LNCaP clone FGC (cell line): Measurements from ENCODE around the gene ATP2B2.
A peak's percentile ranks its signal among the peaks of the same experiment; 100 is the strongest.

Experiments
- DNase-seq: peaks from one replicate; pipeline ENCODE4 v3.0.0-alpha.2; 2011; ENCODE audit warnings: low read depth
- H3K4me3 ChIP-seq: 2 replicates; pipeline ENCODE4 v1.5.1; 2011; ENCODE audit warnings: mild to moderate bottlenecking, low read depth, low read length, control low read depth
- CTCF ChIP-seq: IDR thresholded peaks from 2 replicates; pipeline ENCODE4 v1.5.1; 2012; ENCODE audit warnings: mild to moderate bottlenecking; ENCODE audit not compliant: control insufficient read depth, insufficient read depth; ENCODE audit errors: extremely low read depth

ATP2B2 gene

GRCh38 chr3:10288575-10288960 is 216.8 kb downstream of the ATP2B2 start:
- no peak for TF ChIP-seq CTCF
- no peak overlapping the region for H3K4me3 ChIP-seq
- no peak for DNase-seq

- H3K4me3 ChIP-seq = no peak overlapping the region
- DNase-seq = no peak
- no peak for TF ChIP-seq CTCF
Measured at GRCh38 chr3:10287936-10288574, 217.3 kb downstream of the ATP2B2 start.

GRCh38 chr3:10286596-10287295 is 218.6 kb downstream of the ATP2B2 start:
- no peak for DNase-seq
- peak; percentile 43 for TF ChIP-seq CTCF
- H3K4me3 ChIP-seq = no peak overlapping the region

GRCh38 chr3:10286133-10286524 is 219.3 kb downstream of the ATP2B2 start:
- DNase-seq = peak; percentile 77
- H3K4me3 ChIP-seq = no peak overlapping the region
- no peak for TF ChIP-seq CTCF

- DNase-seq = no peak
- H3K4me3 ChIP-seq = no peak overlapping the region
- no peak for TF ChIP-seq CTCF
Measured at GRCh38 chr3:10285272-10286132, 219.9 kb downstream of the ATP2B2 start.

GRCh38 chr3:10284496-10284895 is 220.9 kb downstream of the ATP2B2 start:
- no peak overlapping the region for H3K4me3 ChIP-seq
- no peak for TF ChIP-seq CTCF
- no peak for DNase-seq
